Measurements from ENCODE around the gene SAMSN1.

GRCh38 chr21:14567331-14568279, 21.5 kb upstream of the SAMSN1 start:
- TF ChIP-seq CTCF (IDR thresholded peaks at IDR 0.05 in 4 of 5, conservative IDR thresholded peaks at IDR 0.05 in 1 of 5) = no peak
- no peak for TF ChIP-seq POLR2A (IDR thresholded peaks at IDR 0.05)
